Mesendoderm (in vitro differentiated cells): ENCODE data around the gene ACSF2.

Source experiments
- DNase-seq: peaks from one replicate; pipeline ENCODE4 v3.0.0; 2013
- H2AK5ac ChIP-seq: 2 replicates; pipeline ENCODE4 v1.6.1; 2013; ENCODE audit warnings: low read length, inconsistent platforms
- H2BK120ac ChIP-seq: 2 replicates; pipeline ENCODE4 v1.6.1; 2013; ENCODE audit warnings: low read depth, mild to moderate bottlenecking, low read length, moderate library complexity, mixed read lengths
- H2BK15ac ChIP-seq: replicated peaks from 2 replicates; pipeline ENCODE4 v1.6.1; 2013; ENCODE audit warnings: low read depth, mild to moderate bottlenecking, moderate library complexity
- H2BK5ac ChIP-seq: 2 replicates; pipeline ENCODE4 v1.6.1; 2013; ENCODE audit warnings: low read length, inconsistent platforms
- H3K18ac ChIP-seq: 2 replicates; pipeline ENCODE4 v1.6.1; 2013; ENCODE audit warnings: mild to moderate bottlenecking, low read length, mixed read lengths
- H3K23ac ChIP-seq: one replicate; pipeline ENCODE4 v1.6.1; 2013; ENCODE audit warnings: low read length
- H3K27ac ChIP-seq: 2 replicates; pipeline ENCODE4 v1.5.1; 2013; ENCODE audit warnings: low read depth, mild to moderate bottlenecking, inconsistent platforms, low read length, moderate library complexity
- H3K27me3 ChIP-seq: 2 replicates; pipeline ENCODE4 v1.6.1; 2013; ENCODE audit warnings: low read length, control low read depth, mild to moderate bottlenecking, inconsistent platforms; ENCODE audit not compliant: insufficient read depth, poor library complexity
- H3K36me3 ChIP-seq: 2 replicates; pipeline ENCODE4 v1.6.1; 2013; ENCODE audit warnings: low read length, inconsistent platforms; ENCODE audit not compliant: control insufficient read depth, insufficient read depth
- H3K4ac ChIP-seq: one replicate; pipeline ENCODE4 v1.6.1; 2013; ENCODE audit warnings: low read depth, mild to moderate bottlenecking, low read length, moderate library complexity
- H3K4me1 ChIP-seq: 2 replicates; pipeline ENCODE4 v1.6.1; 2013; ENCODE audit warnings: low read depth, low read length, inconsistent platforms; ENCODE audit not compliant: control insufficient read depth
- H3K4me2 ChIP-seq: 2 replicates; pipeline ENCODE4 v1.6.1; 2013; ENCODE audit warnings: low read length
- H3K4me3 ChIP-seq: 2 replicates; pipeline ENCODE4 v1.5.1; 2013; ENCODE audit warnings: mild to moderate bottlenecking, low read length
- H3K56ac ChIP-seq: one replicate; pipeline ENCODE4 v1.6.1; 2013; ENCODE audit warnings: low read length
- H3K79me1 ChIP-seq: 2 replicates; pipeline ENCODE4 v1.6.1; 2013; ENCODE audit warnings: low read length, inconsistent platforms
- H3K79me2 ChIP-seq: 2 replicates; pipeline ENCODE4 v1.6.1; 2013; ENCODE audit warnings: mild to moderate bottlenecking, low read length; ENCODE audit not compliant: control insufficient read depth, insufficient read depth
- H3K9ac ChIP-seq: 2 replicates; pipeline ENCODE4 v1.6.1; 2013; ENCODE audit warnings: low read length, inconsistent platforms
- H4K5ac ChIP-seq: one replicate; pipeline ENCODE4 v1.6.1; 2013; ENCODE audit warnings: low read length
- H4K8ac ChIP-seq: one replicate; pipeline ENCODE4 v1.6.1; 2013; ENCODE audit warnings: low read depth, mild to moderate bottlenecking, control low read depth, low read length, moderate library complexity
- WGBS: extraction: QIAGEN DNeasy Blood & Tissue Kit; methylation state at CpG from one replicate; pipeline ENCODE4 v1.1.7; 2013; ENCODE audit warnings: low lambda C conversion rate, missing lambda C conversion rate; ENCODE audit not compliant: insufficient coverage; ENCODE audit errors: extremely low coverage; 5-methylcytosine and 5-hydroxymethylcytosine counted together

ACSF2 gene

GRCh38 chr17:50501054-50501453, 75.0 kb downstream of the ACSF2 start:
- no peak overlapping the region for H4K8ac ChIP-seq

DNA sequence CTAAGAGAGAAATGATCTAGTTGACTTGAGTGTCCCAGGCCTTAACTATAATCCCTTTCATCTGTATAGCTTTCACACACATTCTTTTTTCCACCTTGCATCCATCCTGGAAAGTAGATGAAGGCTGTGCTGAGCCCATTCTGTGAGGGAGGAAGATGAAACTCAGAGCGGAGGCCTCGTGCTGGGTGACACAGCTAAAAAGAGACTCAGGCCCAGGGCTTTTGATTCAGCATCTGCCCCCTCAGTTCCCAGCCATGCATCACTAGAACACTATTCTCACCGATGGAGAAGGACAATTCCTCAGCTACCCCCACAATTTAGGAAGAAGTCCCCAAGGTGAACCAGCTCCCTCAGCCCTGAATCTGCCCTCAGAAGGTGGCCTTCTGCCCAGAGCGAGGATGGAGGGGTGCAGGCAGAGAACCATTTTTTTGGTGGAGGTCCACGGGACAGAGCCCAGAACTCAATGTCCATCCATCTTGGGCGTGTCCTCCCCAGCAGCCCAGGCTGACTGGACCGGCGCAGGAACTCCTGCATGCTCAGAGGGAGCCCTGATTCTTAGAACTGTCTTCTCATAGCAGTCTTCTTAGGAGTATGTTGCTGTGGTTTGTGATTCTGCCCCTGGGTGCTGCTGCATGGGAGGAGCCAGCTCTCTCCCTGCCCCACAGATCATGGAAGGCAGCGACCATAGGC, 76.4 kb downstream of the ACSF2 start:
- Histone ChIP-seq H2BK15ac (no peak overlapping the region), H4K8ac (no peak overlapping the region), H3K4ac (no peak overlapping the region), H3K23ac (no peak overlapping the region), H3K79me2 (no peaks in the 10 kb centered on the region), H3K4me3 (no peak overlapping the region), H3K79me1 (no peaks in the 10 kb centered on the region), H3K9ac (no peak overlapping the region), H2AK5ac (no peak overlapping the region), H2BK120ac (no peak overlapping the region), H3K56ac (no peak overlapping the region), H3K27me3 (no peaks in the 10 kb centered on the region), H3K27ac (no peak overlapping the region), H3K18ac (no peak overlapping the region), H3K4me2 (no peak overlapping the region), H3K4me1 (no peaks in the 10 kb centered on the region), H2BK5ac (no peak overlapping the region), H4K5ac (no peak overlapping the region), H3K36me3 (no peaks in the 10 kb centered on the region)
- no CpG with 5 or more reads among the region's 9 CpGs for WGBS
- DNase-seq, result no peak

More at GRCh38 chr17:50501054-50501453, 75.0 kb downstream of the ACSF2 start:
- no peaks in the 10 kb centered on the region for H3K79me1 ChIP-seq
- H3K56ac ChIP-seq, result no peak overlapping the region
- H3K4me1 ChIP-seq, result no peaks in the 10 kb centered on the region
- H3K18ac ChIP-seq, result no peak overlapping the region
- H4K5ac ChIP-seq, result no peak overlapping the region
- H3K4ac ChIP-seq, result no peak overlapping the region
- no peak overlapping the region for H2AK5ac ChIP-seq
- H3K4me2 ChIP-seq, result no peak overlapping the region
- H3K27me3 ChIP-seq, result no peaks in the 10 kb centered on the region
- no peak overlapping the region for H2BK120ac ChIP-seq
- H3K27ac ChIP-seq, result no peak overlapping the region
- DNase-seq, result peak; percentile 35
- H3K4me3 ChIP-seq, result no peak overlapping the region
- no peak overlapping the region for H3K23ac ChIP-seq
- H2BK5ac ChIP-seq, result no peak overlapping the region
- no peak overlapping the region for H2BK15ac ChIP-seq
- no peak overlapping the region for H3K9ac ChIP-seq
- H3K36me3 ChIP-seq, result no peaks in the 10 kb centered on the region
- H3K79me2 ChIP-seq, result no peaks in the 10 kb centered on the region
- WGBS, result 100% methylated on average over 1 of the region's 5 CpGs

DNA sequence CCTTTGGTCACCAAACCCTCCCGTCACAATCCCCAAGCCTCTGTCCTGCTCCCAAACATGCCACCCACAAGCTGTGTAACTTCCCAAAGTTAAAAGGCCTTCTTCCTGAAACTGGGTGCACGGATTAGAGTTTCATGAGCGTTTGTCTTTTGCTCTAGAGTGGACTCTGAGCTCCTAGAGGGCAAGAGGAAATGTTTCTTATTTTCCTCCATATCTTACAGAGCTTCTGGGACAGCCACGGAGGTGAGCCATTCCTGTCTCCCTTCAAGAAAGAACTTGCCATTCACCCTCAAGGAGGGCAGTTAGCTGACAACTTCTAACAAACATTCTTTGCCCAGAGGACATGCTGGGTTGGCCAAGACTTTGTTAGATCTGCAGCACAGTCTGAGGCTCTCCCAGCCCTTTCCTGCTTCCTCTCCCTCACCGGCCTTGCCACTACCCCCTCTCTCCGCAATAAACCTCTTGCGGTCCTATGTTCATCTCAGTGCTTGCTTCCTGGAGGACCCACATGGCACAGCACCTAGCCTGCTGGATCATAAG, 79.6 kb downstream of the ACSF2 start:
- H4K8ac ChIP-seq, result no peak overlapping the region
- H2BK120ac ChIP-seq, result no peak overlapping the region
- no peaks in the 10 kb centered on the region for H3K79me1 ChIP-seq
- no peak overlapping the region for H3K4me3 ChIP-seq
- no peak overlapping the region for H3K18ac ChIP-seq
- H3K4ac ChIP-seq, result no peak overlapping the region
- no CpG with 5 or more reads among the region's 7 CpGs for WGBS
- H2AK5ac ChIP-seq, result no peak overlapping the region
- H3K79me2 ChIP-seq, result no peaks in the 10 kb centered on the region
- H3K4me2 ChIP-seq, result no peak overlapping the region
- no peak overlapping the region for H4K5ac ChIP-seq
- H3K56ac ChIP-seq, result no peak overlapping the region
- H2BK15ac ChIP-seq, result no peak overlapping the region
- no peak for DNase-seq
- H3K4me1 ChIP-seq, result peaks cover 3% of the 10 kb centered on the region
- no peaks in the 10 kb centered on the region for H3K36me3 ChIP-seq
- H3K27me3 ChIP-seq, result no peaks in the 10 kb centered on the region
- no peak overlapping the region for H3K23ac ChIP-seq
- H2BK5ac ChIP-seq, result no peak overlapping the region
- no peak overlapping the region for H3K9ac ChIP-seq
- no peak overlapping the region for H3K27ac ChIP-seq

GRCh38 chr17:50506298-50506697, 80.3 kb downstream of the ACSF2 start:
- Histone ChIP-seq H3K4me3 (no peak overlapping the region), H3K27me3 (no peaks in the 10 kb centered on the region), H3K4ac (no peak overlapping the region), H3K79me2 (no peaks in the 10 kb centered on the region), H2BK120ac (no peak overlapping the region), H2BK5ac (no peak overlapping the region), H3K56ac (no peak overlapping the region), H4K8ac (no peak overlapping the region), H3K27ac (no peak overlapping the region), H3K4me2 (no peak overlapping the region), H3K79me1 (no peaks in the 10 kb centered on the region), H3K4me1 (peaks cover 3% of the 10 kb centered on the region), H3K23ac (no peak overlapping the region), H3K9ac (no peak overlapping the region), H3K36me3 (no peaks in the 10 kb centered on the region), H3K18ac (no peak overlapping the region), H2BK15ac (no peak overlapping the region), H4K5ac (no peak overlapping the region), H2AK5ac (no peak overlapping the region)
- WGBS, result no CpG with 5 or more reads among the region's 7 CpGs
- no peak for DNase-seq

GRCh38 chr17:50507871-50508572, 82.0 kb downstream of the ACSF2 start, which contains the start of gene MYCBPAP:
MYCBPAP (plus strand) TSS chr17:50508439; CDS start chr17:50508675, 236 bp downstream.
- WGBS, result no CpG with 5 or more reads among the region's 66 CpGs
- H3K27me3 ChIP-seq, result no peaks in the 10 kb centered on the region
- peak within 1 kb of the TSS; percentile 21 for H3K18ac ChIP-seq
- no peaks in the 10 kb centered on the region for H3K79me1 ChIP-seq
- DNase-seq, result peak; percentile 88
- H3K23ac ChIP-seq, result no peak within 1 kb of the TSS
- peak within 1 kb of the TSS; percentile 80 for H3K9ac ChIP-seq
- no peaks in the 10 kb centered on the region for H3K79me2 ChIP-seq
- H3K4me1 ChIP-seq, result peaks cover 3% of the 10 kb centered on the region
- H3K4me3 ChIP-seq, result peak within 1 kb of the TSS; percentile 57
- no peak within 1 kb of the TSS for H2BK5ac ChIP-seq
- H3K27ac ChIP-seq, result no peak within 1 kb of the TSS
- no peak within 1 kb of the TSS for H2BK15ac ChIP-seq
- peak within 1 kb of the TSS; percentile 34 for H2BK120ac ChIP-seq
- peak within 1 kb of the TSS; percentile 56 for H3K4ac ChIP-seq
- no peak within 1 kb of the TSS for H2AK5ac ChIP-seq
- H3K4me2 ChIP-seq, result peak within 1 kb of the TSS; percentile 61
- no peaks in the 10 kb centered on the region for H3K36me3 ChIP-seq
- peak within 1 kb of the TSS; percentile 91 for H3K56ac ChIP-seq
- peak within 1 kb of the TSS; percentile 39 for H4K5ac ChIP-seq
- H4K8ac ChIP-seq, result no peak within 1 kb of the TSS
